IMR-90 (cell line): ENCODE results near the gene GRIPAP1. TPM values are rescaled to one million over a fixed set of nuclear protein-coding genes. Genes with fewer than 3 reads are reported as not detected.

Experiments used
- ATAC-seq: fragments of 200-7000 bp; cut with Tn5 transposase; 2 replicates; pipeline ENCODE4 v1.9.1; 2020; ENCODE audit warnings: low read depth, mild to moderate bottlenecking, moderate library complexity
- BruUV-seq: library from RNA; stranded (reverse); fragments of 400-500 nt; replicated peaks from 2 replicates; lab custom pipeline; 2021; lab: Mats Ljungman, UMichigan
- CTCF ChIA-PET: fragments of 300-600 bp; formaldehyde crosslinking; extraction: SDS; loops from one replicate; lab custom pipeline; 2021; ENCODE audit warnings: antibody characterized with exemption; lab: Yijun Ruan, JAX
- POLR2A ChIA-PET: fragments of 300-600 bp; sonication (Branson Sonifier 250); formaldehyde crosslinking; loops from one replicate; lab custom pipeline; 2022; ENCODE audit warnings: antibody characterized with exemption; ENCODE audit not compliant: unreplicated experiment; lab: Charles Lee
- DNase-seq: peaks from one replicate; pipeline ENCODE4 v3.0.0; 2013
- H2AFZ ChIP-seq: replicated peaks from 2 replicates; pipeline ENCODE3; 2013; ENCODE audit warnings: low read length, mild to moderate bottlenecking; ENCODE audit not compliant: poor library complexity
- H2AK5ac ChIP-seq: 2 replicates; pipeline ENCODE4 v1.6.1; 2013; ENCODE audit warnings: low read depth, low read length, inconsistent platforms
- H2AK9ac ChIP-seq: replicated peaks from 2 replicates; pipeline ENCODE3; 2013; ENCODE audit warnings: mild to moderate bottlenecking, low read depth, low read length, moderate library complexity; ENCODE audit not compliant: poor library complexity
- H2BK120ac ChIP-seq: 2 replicates; pipeline ENCODE4 v1.6.1; 2013; ENCODE audit warnings: low read depth, low read length, inconsistent platforms
- H2BK15ac ChIP-seq: 3 replicates; pipeline ENCODE4 v1.6.1; 2013; ENCODE audit warnings: low read depth, low read length, inconsistent platforms
- H2BK20ac ChIP-seq: 2 replicates; pipeline ENCODE4 v1.6.1; 2013; ENCODE audit warnings: low read depth, mild to moderate bottlenecking, inconsistent platforms, low read length, moderate library complexity
- H2BK5ac ChIP-seq: 2 replicates; pipeline ENCODE4 v1.6.1; 2013; ENCODE audit warnings: mild to moderate bottlenecking, low read depth, low read length, inconsistent platforms; ENCODE audit not compliant: poor library complexity, severe bottlenecking
- H3K14ac ChIP-seq: replicated peaks from 2 replicates; pipeline ENCODE4 v1.6.1; 2013; ENCODE audit warnings: low read depth, low read length, inconsistent platforms
- H3K18ac ChIP-seq: 2 replicates; pipeline ENCODE4 v1.6.1; 2013; ENCODE audit warnings: low read depth, low read length, control low read depth
- H3K23ac ChIP-seq: 2 replicates; pipeline ENCODE4 v1.6.1; 2013; ENCODE audit warnings: low read depth, low read length, inconsistent platforms
- H3K27ac ChIP-seq: 2 replicates; pipeline ENCODE4 v1.5.1; 2013; ENCODE audit warnings: mild to moderate bottlenecking, control low read depth, low read length; ENCODE audit not compliant: insufficient read depth
- H3K27me3 ChIP-seq: 2 replicates; pipeline ENCODE4 v1.6.1; 2013; ENCODE audit warnings: low read length; ENCODE audit not compliant: control insufficient read depth, insufficient read depth
- H3K36me3 ChIP-seq: 2 replicates; pipeline ENCODE4 v1.6.1; 2013; ENCODE audit warnings: low read length, mixed read lengths; ENCODE audit not compliant: control insufficient read depth, insufficient read depth
- H3K4ac ChIP-seq: 2 replicates; pipeline ENCODE4 v1.6.1; 2013; ENCODE audit warnings: low read depth, low read length, inconsistent platforms
- H3K4me1 ChIP-seq: 2 replicates; pipeline ENCODE4 v1.6.1; 2013; ENCODE audit warnings: low read length, mixed read lengths; ENCODE audit not compliant: control insufficient read depth, insufficient read depth
- H3K4me2 ChIP-seq: 2 replicates; pipeline ENCODE4 v1.6.1; 2013; ENCODE audit warnings: low read depth, mild to moderate bottlenecking, control low read depth, low read length, moderate library complexity
- H3K4me3 ChIP-seq: 2 replicates; pipeline ENCODE4 v1.5.1; 2013; ENCODE audit warnings: low read depth, mild to moderate bottlenecking, control low read depth, low read length, moderate library complexity; ENCODE audit not compliant: insufficient read depth
- H3K56ac ChIP-seq: 2 replicates; pipeline ENCODE4 v1.6.1; 2013; ENCODE audit warnings: low read length, inconsistent platforms; ENCODE audit not compliant: insufficient read depth; ENCODE audit errors: extremely low read depth
- H3K79me1 ChIP-seq, 2 experiments: 2 replicates each; pipeline ENCODE4 v1.6.1; 2013; ENCODE audit warnings: low read length in 2 of 2, inconsistent platforms in 1 of 2, low read depth in 1 of 2
- H3K9ac ChIP-seq: 2 replicates; pipeline ENCODE4 v1.6.1; 2013; ENCODE audit warnings: low read depth, low read length, control low read depth
- H3K9me1 ChIP-seq: 2 replicates; pipeline ENCODE4 v1.6.1; 2013; ENCODE audit warnings: low read length, inconsistent platforms; ENCODE audit not compliant: insufficient read depth
- H3K9me3 ChIP-seq: 2 replicates; pipeline ENCODE4 v1.6.1; 2013; ENCODE audit warnings: low read length; ENCODE audit not compliant: control insufficient read depth, insufficient read depth
- H4K20me1 ChIP-seq: 2 replicates; pipeline ENCODE4 v1.6.1; 2013; ENCODE audit warnings: low read length, inconsistent platforms; ENCODE audit not compliant: insufficient read depth
- H4K5ac ChIP-seq: 2 replicates; pipeline ENCODE4 v1.6.1; 2013; ENCODE audit warnings: mild to moderate bottlenecking, low read depth, low read length, control low read depth
- H4K8ac ChIP-seq, 2 experiments: 2 replicates each; pipeline ENCODE4 v1.6.1; 2013; ENCODE audit warnings: low read depth in 2 of 2, low read length in 2 of 2, control low read depth in 1 of 2, inconsistent platforms in 1 of 2
- H4K91ac ChIP-seq: 2 replicates; pipeline ENCODE4 v1.6.1; 2013; ENCODE audit warnings: low read depth, low read length, inconsistent platforms; ENCODE audit not compliant: insufficient read depth
- FOS ChIP-seq: fragments of 150-350 bp; IDR thresholded peaks from 2 replicates; pipeline ENCODE4 v1.6.1; 2016; ENCODE audit warnings: low read depth, low read length
- POLR2A ChIP-seq: IDR thresholded peaks from 2 replicates; pipeline ENCODE4 v1.6.1; 2012; ENCODE audit warnings: mild to moderate bottlenecking, low read depth, low read length
- RAD21 ChIP-seq: IDR thresholded peaks from 2 replicates; pipeline ENCODE4 v1.6.1; 2012; ENCODE audit warnings: low read length, improper control_type of control experiment
- RFX5 ChIP-seq: IDR thresholded peaks from 2 replicates; pipeline ENCODE4 v1.8.0; 2012; ENCODE audit warnings: low read depth, mild to moderate bottlenecking, low read length, moderate library complexity
- WGBS, 2 experiments: methylation state at CpG; one replicate each; pipeline versions ENCODE4 v1.1.5 to v1.1.7; 2013; ENCODE audit warnings: missing lambda C conversion rate in 2 of 2; ENCODE audit not compliant: insufficient read length in 1 of 2; ENCODE audit errors: extremely low coverage in 2 of 2; 5-methylcytosine and 5-hydroxymethylcytosine counted together
- dilution Hi-C: fragments of 300-500 bp; cut with HindIII; formaldehyde crosslinking; loops from one replicate; pipeline ENCODE4 v1.14.3; 2018; ENCODE audit warnings: low sequenced_read_pairs; ENCODE audit not compliant: unreplicated experiment
- in situ Hi-C: fragments of 300-500 bp; cut with MboI; formaldehyde crosslinking; loops from 3 replicates; pipeline ENCODE4 v1.14.3; 2019; ENCODE audit warnings: low sequenced_read_pairs, inconsistent platforms, mixed read lengths
- intact Hi-C: fragments of 100-400 bp; cut with micrococcal nuclease; formaldehyde crosslinking; loops from 2 replicates; pipeline ENCODE4 v1.10.0; 2022
- polyA plus RNA-seq, 3 experiments: library from polyadenylated mRNA; depleted of rRNA; stranded (reverse); fragments of >200 nt; gene quantifications; 2 replicates each; pipeline ENCODE4 v1.2.3, GENCODE V29; 2012; ENCODE audit warnings: low replicate concordance in 1 of 3
- total RNA-seq: library from RNA; depleted of rRNA; stranded (reverse); fragments of >200 nt; gene quantifications from 2 replicates; pipeline ENCODE4 v1.2.3, GENCODE V29; 2012

GRIPAP1 gene
- total and polyA plus RNA-seq, 2 of the 4 experiments (the other 2 are of a cell fraction), result 17.9 to 25.0 TPM

- H4K20me1 ChIP-seq, result no peaks in the 10 kb centered on the region
- no peak overlapping the region for H3K4me3 ChIP-seq
- H3K9me3 ChIP-seq, result no peaks in the 10 kb centered on the region; the same call in 1 of the 2 replicates
- H2AFZ ChIP-seq, result no peak overlapping the region
- no peak overlapping the region for H3K14ac ChIP-seq
- DNase-seq (no peak), ATAC-seq (no peak)
- 60% methylated on average over 1 of the region's 5 CpGs; no CpG with 5 or more reads in 1 of the 2 experiments for WGBS, 2 experiments
- H2BK120ac ChIP-seq, result no peak overlapping the region
- no peak overlapping the region for H2AK5ac ChIP-seq
- H2BK5ac ChIP-seq, result no peak overlapping the region
- ChIA-PET POLR2A (no interaction called here), CTCF (no interaction called here)
- H3K56ac ChIP-seq, result no peak overlapping the region
- no peaks in the 10 kb centered on the region for H3K9me1 ChIP-seq
- H3K4ac ChIP-seq, result no peak overlapping the region
- intact Hi-C loops, result no loop called here
- peaks cover 0 to 5% of the 10 kb centered on the region in 2 experiments; a peak in 3 of 4 replicates for H3K79me1 ChIP-seq
- no peak overlapping the region for H3K9ac ChIP-seq
- H3K23ac ChIP-seq, result no peak overlapping the region
- no peak overlapping the region for H3K18ac ChIP-seq
- H3K4me1 ChIP-seq, result no peaks in the 10 kb centered on the region
- peaks cover 27% of the 10 kb centered on the region for H3K36me3 ChIP-seq
- H3K4me2 ChIP-seq, result no peak overlapping the region
- H4K8ac ChIP-seq, result no peak overlapping the region
- H2BK20ac ChIP-seq, result no peak overlapping the region
- no peak overlapping the region for H3K27ac ChIP-seq
- no peak overlapping the region for H2BK15ac ChIP-seq
- BruUV-seq, result no TSS peak
- TF ChIP-seq FOS (no peak), POLR2A (no peak), RAD21 (no peak), RFX5 (no peak)
- no peaks in the 10 kb centered on the region for H3K27me3 ChIP-seq
- in situ Hi-C loops, result no loop called here
- no peak overlapping the region for H4K5ac ChIP-seq
- no peak overlapping the region for H4K91ac ChIP-seq
- dilution Hi-C loops, result no loop called here
- H2AK9ac ChIP-seq, result no peak overlapping the region
Measured at GRCh38 chrX:48927123-48927522, 74.9 kb downstream of the GRIPAP1 start.
